GM12878 (cell line): ENCODE measurements around the gene SYNGR3. TPM values are rescaled to one million over a fixed set of nuclear protein-coding genes. Genes with fewer than 3 reads are reported as not detected.

Experiments
- BCL11A ChIP-seq: IDR thresholded peaks from 2 replicates; pipeline ENCODE4 v1.6.1; 2011; ENCODE audit warnings: low read depth, low read length
- BRCA1 ChIP-seq: IDR thresholded peaks from 2 replicates; pipeline ENCODE4 v1.6.1; 2011; ENCODE audit warnings: low read depth, low read length, improper control_type of control experiment
- CHD4 ChIP-seq: fragments of 200-600 bp; sonication (generic); IDR thresholded peaks from 2 replicates; pipeline ENCODE4 v1.6.1; 2016; ENCODE audit warnings: mild to moderate bottlenecking
- CREB1 ChIP-seq: IDR thresholded peaks from 2 replicates; pipeline ENCODE4 v1.6.1; 2012; ENCODE audit warnings: low read depth, mild to moderate bottlenecking, inconsistent platforms
- CTCF ChIP-seq, 3 experiments: IDR thresholded peaks in 2 of 3; conservative IDR thresholded peaks in 1 of 3; 2 replicates each; pipeline ENCODE4 v1.5.1; 2011; ENCODE audit warnings: low read depth in 3 of 3, low read length in 3 of 3, mild to moderate bottlenecking in 3 of 3, control low read depth in 2 of 3, moderate library complexity in 2 of 3, inconsistent platforms in 1 of 3, mixed read lengths in 1 of 3; ENCODE audit not compliant: control insufficient read depth in 2 of 3, insufficient read depth in 1 of 3; ENCODE audit errors: extremely low read depth in 1 of 3
- DPF2 ChIP-seq: fragments of 450-650 bp; IDR thresholded peaks from 2 replicates; pipeline ENCODE4 v1.6.1; 2017; ENCODE audit warnings: mild to moderate bottlenecking
- EGR1 ChIP-seq, 2 experiments: IDR thresholded peaks; 1 replicate in 1 of 2; 2 replicates in 1 of 2; pipeline ENCODE4 v1.6.1; 2011 to 2012; ENCODE audit warnings: low read depth in 2 of 2, low read length in 2 of 2, borderline replicate concordance in 1 of 2, mild to moderate bottlenecking in 1 of 2, moderate library complexity in 1 of 2
- NR2F1 ChIP-seq: fragments of 450-650 bp; conservative IDR thresholded peaks from 2 replicates; pipeline ENCODE4 v1.6.1; 2017; ENCODE audit warnings: mild to moderate bottlenecking
- PML ChIP-seq: IDR thresholded peaks from 2 replicates; pipeline ENCODE4 v1.6.1; 2012; ENCODE audit warnings: low read length, inconsistent platforms
- PRDM15 ChIP-seq: fragments of 450-650 bp; formaldehyde crosslinking; IDR thresholded peaks from 2 replicates; pipeline ENCODE4 v1.4.0; 2020; ENCODE audit warnings: mild to moderate bottlenecking, moderate library complexity
- SIN3A ChIP-seq: IDR thresholded peaks from 2 replicates; pipeline ENCODE4 v1.6.1; 2012; ENCODE audit warnings: low read depth, low read length, improper control_type of control experiment
- SIX5 ChIP-seq: IDR thresholded peaks from 2 replicates; pipeline ENCODE4 v1.6.1; 2011; ENCODE audit warnings: mild to moderate bottlenecking, low read depth, low read length, moderate library complexity; ENCODE audit not compliant: severe bottlenecking
- SMAD1 ChIP-seq: fragments of 450-650 bp; IDR thresholded peaks from 2 replicates; pipeline ENCODE4 v1.6.1; 2018; ENCODE audit warnings: mild to moderate bottlenecking, low read depth; ENCODE audit not compliant: partially characterized antibody
- SREBF2 ChIP-seq: IDR thresholded peaks from 2 replicates; pipeline ENCODE4 v1.6.1; 2012; ENCODE audit warnings: mild to moderate bottlenecking, low read length
- ZNF207 ChIP-seq: fragments of 450-650 bp; IDR thresholded peaks from 2 replicates; pipeline ENCODE4 v1.6.1; 2014; ENCODE audit warnings: antibody characterized with exemption, mild to moderate bottlenecking, borderline replicate concordance
- polyA plus RNA-seq, 11 experiments: library from polyadenylated mRNA; depleted of rRNA in 4 of 11; unstranded in 6 of 11; stranded (reverse) in 5 of 11; fragments of >200 nt; fragmentation: Nextera tagmentation in 4 of 11; fragmentation: Illumina TruSeq in 1 of 11; extraction: Ambion mirVana in 4 of 11; extraction: Trizol in 1 of 11; gene quantifications; 1 replicate in 1 of 11; 2 replicates in 10 of 11; pipeline versions ENCODE4 v1.2.1 to v1.2.3, GENCODE V29; 2011 to 2016; ENCODE audit warnings: inconsistent platforms in 2 of 11, missing spikeins in 2 of 11, low read depth in 1 of 11
- total RNA-seq, 4 experiments: library from RNA; depleted of rRNA in 3 of 4; stranded (reverse); fragments of >200 nt in 3 of 4; fragmentation: Illumina TruSeq in 1 of 4; extraction: Trizol in 1 of 4; gene quantifications; 2 replicates each; pipeline versions ENCODE4 v1.2.1 to v1.2.3, GENCODE V29; 2013 to 2021
- TF ChIP-seq, protein P1 (sequence below): IDR thresholded peaks from 2 replicates; pipeline ENCODE4 v1.6.1; 2012; ENCODE audit warnings: low read depth, low read length, improper control_type of control experiment
- TF ChIP-seq, protein P2 (sequence below): fragments of 450-650 bp; formaldehyde crosslinking; IDR thresholded peaks from 2 replicates; pipeline ENCODE4 v1.4.0; 2022; ENCODE audit warnings: mild to moderate bottlenecking, moderate library complexity

The SYNGR3 gene
- total and polyA plus RNA-seq, 10 of the 15 experiments (the other 5 are each of a cell fraction or from before 2014, with no cell fraction given), result 1.2 to 18.1 (median 6.6) TPM

- TF ChIP-seq CTCF (IDR thresholded peaks at IDR 0.05 in 2 of 3, conservative IDR thresholded peaks at IDR 0.05 in 1 of 3; ENCODE audit: control insufficient read depth in 2 of 3, extremely low read depth in 1 of 3, insufficient read depth in 1 of 3, low read depth in 3 of 3, low read length in 3 of 3) (no peak), SIN3A (peak; percentile 63; the same call in 1 of the 2 replicates), BRCA1 (peak; percentile 80), DPF2 (peak; percentile 54), PML (peak; percentile 100), NR2F1 (peak; percentile 45; the same call in 1 of the 2 replicates), CREB1 (peak; percentile 97), PRDM15 (CRISPR knock-in tag) (no peak), SREBF2 (no peak), BCL11A (0 out of 2 replicates have a peak, but pooled peaks have one; percentile 15), CHD4 (no peak), ZNF207 (no peak; the same call in none of the 2 replicates), SIX5 (peak; percentile 26), EGR1 (IDR thresholded peaks at IDR 0.05; ENCODE audit: borderline replicate concordance in 1 of 2, low read depth in 2 of 2, low read length in 2 of 2) (peak; percentile 89 to 100), SMAD1 (peak; percentile 91)
- TF ChIP-seq, protein P1, sequence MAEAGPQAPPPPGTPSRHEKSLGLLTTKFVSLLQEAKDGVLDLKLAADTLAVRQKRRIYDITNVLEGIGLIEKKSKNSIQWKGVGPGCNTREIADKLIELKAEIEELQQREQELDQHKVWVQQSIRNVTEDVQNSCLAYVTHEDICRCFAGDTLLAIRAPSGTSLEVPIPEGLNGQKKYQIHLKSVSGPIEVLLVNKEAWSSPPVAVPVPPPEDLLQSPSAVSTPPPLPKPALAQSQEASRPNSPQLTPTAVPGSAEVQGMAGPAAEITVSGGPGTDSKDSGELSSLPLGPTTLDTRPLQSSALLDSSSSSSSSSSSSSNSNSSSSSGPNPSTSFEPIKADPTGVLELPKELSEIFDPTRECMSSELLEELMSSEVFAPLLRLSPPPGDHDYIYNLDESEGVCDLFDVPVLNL, result peak; percentile 40; the same call in 1 of the 2 replicates
- TF ChIP-seq, protein P2, sequence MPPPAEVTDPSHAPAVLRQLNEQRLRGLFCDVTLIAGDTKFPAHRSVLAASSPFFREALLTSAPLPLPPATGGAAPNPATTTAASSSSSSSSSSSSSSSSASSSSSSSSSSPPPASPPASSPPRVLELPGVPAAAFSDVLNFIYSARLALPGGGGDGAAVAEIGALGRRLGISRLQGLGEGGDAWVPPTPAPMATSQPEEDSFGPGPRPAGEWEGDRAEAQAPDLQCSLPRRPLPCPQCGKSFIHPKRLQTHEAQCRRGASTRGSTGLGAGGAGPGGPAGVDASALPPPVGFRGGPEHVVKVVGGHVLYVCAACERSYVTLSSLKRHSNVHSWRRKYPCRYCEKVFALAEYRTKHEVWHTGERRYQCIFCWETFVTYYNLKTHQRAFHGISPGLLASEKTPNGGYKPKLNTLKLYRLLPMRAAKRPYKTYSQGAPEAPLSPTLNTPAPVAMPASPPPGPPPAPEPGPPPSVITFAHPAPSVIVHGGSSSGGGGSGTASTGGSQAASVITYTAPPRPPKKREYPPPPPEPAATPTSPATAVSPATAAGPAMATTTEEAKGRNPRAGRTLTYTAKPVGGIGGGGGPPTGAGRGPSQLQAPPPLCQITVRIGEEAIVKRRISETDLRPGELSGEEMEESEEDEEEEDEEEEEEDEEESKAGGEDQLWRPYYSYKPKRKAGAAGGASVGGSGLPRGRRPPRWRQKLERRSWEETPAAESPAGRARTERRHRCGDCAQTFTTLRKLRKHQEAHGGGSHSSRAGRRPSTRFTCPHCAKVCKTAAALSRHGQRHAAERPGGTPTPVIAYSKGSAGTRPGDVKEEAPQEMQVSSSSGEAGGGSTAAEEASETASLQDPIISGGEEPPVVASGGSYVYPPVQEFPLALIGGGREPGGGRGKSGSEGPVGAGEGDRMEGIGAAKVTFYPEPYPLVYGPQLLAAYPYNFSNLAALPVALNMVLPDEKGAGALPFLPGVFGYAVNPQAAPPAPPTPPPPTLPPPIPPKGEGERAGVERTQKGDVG, result no peak
Measured at GRCh38 chr16:1964506-1965395, 25.0 kb upstream of the SYNGR3 start, which contains the start of gene RPS2 (continued).
